ENCODE results near the gene ADAMTSL5.

DNA sequence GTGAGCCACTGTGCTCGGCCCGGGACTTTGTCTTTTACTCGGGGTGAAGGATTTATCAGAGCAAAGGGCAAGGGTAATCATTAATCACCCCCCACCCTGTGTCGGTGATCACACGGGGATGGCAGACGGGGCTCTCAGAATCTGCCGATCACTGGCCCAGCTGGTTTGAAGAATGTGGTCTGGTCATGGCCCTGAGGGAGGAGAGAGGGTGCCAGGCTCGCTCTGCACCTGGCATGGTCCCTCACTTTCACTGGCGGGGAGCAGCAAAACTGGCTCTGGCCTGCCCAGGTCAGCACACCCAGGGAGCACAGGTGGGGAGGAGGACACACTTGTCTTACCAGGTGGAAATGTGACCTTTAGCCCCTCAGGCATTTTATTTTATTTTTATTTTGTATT is 11.6 kb downstream of the ADAMTSL5 start:
- TF ChIP-seq POLR2A (IDR thresholded peaks at IDR 0.05) (no peak), CTCF (IDR thresholded peaks at IDR 0.05) (no peak), POLR2AphosphoS5 (IDR thresholded peaks at IDR 0.05) (no peak), EP300 (IDR thresholded peaks at IDR 0.05; ENCODE audit: low read depth) (no peak)

Data from transverse colon (tissue), 4 donors.